Mesendoderm (in vitro differentiated cells): Measurements from ENCODE around the gene PLAC1.

Experiments
- DNase-seq: peaks from one replicate; pipeline ENCODE4 v3.0.0; 2013
- H2AK5ac ChIP-seq: 2 replicates; pipeline ENCODE4 v1.6.1; 2013; ENCODE audit warnings: low read length, inconsistent platforms
- H2BK120ac ChIP-seq: 2 replicates; pipeline ENCODE4 v1.6.1; 2013; ENCODE audit warnings: low read depth, mild to moderate bottlenecking, low read length, moderate library complexity, mixed read lengths
- H2BK15ac ChIP-seq: replicated peaks from 2 replicates; pipeline ENCODE4 v1.6.1; 2013; ENCODE audit warnings: low read depth, mild to moderate bottlenecking, moderate library complexity
- H2BK5ac ChIP-seq: 2 replicates; pipeline ENCODE4 v1.6.1; 2013; ENCODE audit warnings: low read length, inconsistent platforms
- H3K18ac ChIP-seq: 2 replicates; pipeline ENCODE4 v1.6.1; 2013; ENCODE audit warnings: mild to moderate bottlenecking, low read length, mixed read lengths
- H3K23ac ChIP-seq: one replicate; pipeline ENCODE4 v1.6.1; 2013; ENCODE audit warnings: low read length
- H3K27ac ChIP-seq: 2 replicates; pipeline ENCODE4 v1.5.1; 2013; ENCODE audit warnings: low read depth, mild to moderate bottlenecking, inconsistent platforms, low read length, moderate library complexity
- H3K27me3 ChIP-seq: 2 replicates; pipeline ENCODE4 v1.6.1; 2013; ENCODE audit warnings: low read length, control low read depth, mild to moderate bottlenecking, inconsistent platforms; ENCODE audit not compliant: insufficient read depth, poor library complexity
- H3K36me3 ChIP-seq: 2 replicates; pipeline ENCODE4 v1.6.1; 2013; ENCODE audit warnings: low read length, inconsistent platforms; ENCODE audit not compliant: control insufficient read depth, insufficient read depth
- H3K4ac ChIP-seq: one replicate; pipeline ENCODE4 v1.6.1; 2013; ENCODE audit warnings: low read depth, mild to moderate bottlenecking, low read length, moderate library complexity
- H3K4me1 ChIP-seq: 2 replicates; pipeline ENCODE4 v1.6.1; 2013; ENCODE audit warnings: low read depth, low read length, inconsistent platforms; ENCODE audit not compliant: control insufficient read depth
- H3K4me2 ChIP-seq: 2 replicates; pipeline ENCODE4 v1.6.1; 2013; ENCODE audit warnings: low read length
- H3K4me3 ChIP-seq: 2 replicates; pipeline ENCODE4 v1.5.1; 2013; ENCODE audit warnings: mild to moderate bottlenecking, low read length
- H3K56ac ChIP-seq: one replicate; pipeline ENCODE4 v1.6.1; 2013; ENCODE audit warnings: low read length
- H3K79me1 ChIP-seq: 2 replicates; pipeline ENCODE4 v1.6.1; 2013; ENCODE audit warnings: low read length, inconsistent platforms
- H3K79me2 ChIP-seq: 2 replicates; pipeline ENCODE4 v1.6.1; 2013; ENCODE audit warnings: mild to moderate bottlenecking, low read length; ENCODE audit not compliant: control insufficient read depth, insufficient read depth
- H3K9ac ChIP-seq: 2 replicates; pipeline ENCODE4 v1.6.1; 2013; ENCODE audit warnings: low read length, inconsistent platforms
- H4K5ac ChIP-seq: one replicate; pipeline ENCODE4 v1.6.1; 2013; ENCODE audit warnings: low read length
- H4K8ac ChIP-seq: one replicate; pipeline ENCODE4 v1.6.1; 2013; ENCODE audit warnings: low read depth, mild to moderate bottlenecking, control low read depth, low read length, moderate library complexity
- WGBS: extraction: QIAGEN DNeasy Blood & Tissue Kit; methylation state at CpG from one replicate; pipeline ENCODE4 v1.1.7; 2013; ENCODE audit warnings: low lambda C conversion rate, missing lambda C conversion rate; ENCODE audit not compliant: insufficient coverage; ENCODE audit errors: extremely low coverage; 5-methylcytosine and 5-hydroxymethylcytosine counted together

Gene PLAC1

GRCh38 chrX:134633832-134634231 lies 24.4 kb downstream of the PLAC1 start:
- Histone ChIP-seq H2BK15ac (no peak overlapping the region), H3K79me1 (no peaks in the 10 kb centered on the region), H4K8ac (no peak overlapping the region), H3K27ac (no peak overlapping the region), H3K56ac (no peak overlapping the region), H2BK120ac (no peak overlapping the region), H3K4me3 (no peak overlapping the region), H2BK5ac (no peak overlapping the region), H3K79me2 (no peaks in the 10 kb centered on the region), H2AK5ac (no peak overlapping the region), H3K9ac (no peak overlapping the region), H3K27me3 (no peaks in the 10 kb centered on the region), H3K36me3 (no peaks in the 10 kb centered on the region), H4K5ac (no peak overlapping the region), H3K23ac (no peak overlapping the region), H3K18ac (no peak overlapping the region), H3K4me2 (no peak overlapping the region), H3K4me1 (no peaks in the 10 kb centered on the region), H3K4ac (peak overlapping the region; percentile 12)
- DNase-seq = no peak

- Histone ChIP-seq H2BK5ac (no peak overlapping the region), H3K79me1 (no peaks in the 10 kb centered on the region), H3K4ac (no peak overlapping the region), H3K4me3 (no peak overlapping the region), H3K27ac (no peak overlapping the region), H3K56ac (no peak overlapping the region), H3K4me1 (no peaks in the 10 kb centered on the region), H3K36me3 (no peaks in the 10 kb centered on the region), H3K9ac (no peak overlapping the region), H3K4me2 (no peak overlapping the region), H2BK120ac (no peak overlapping the region), H4K8ac (no peak overlapping the region), H3K23ac (no peak overlapping the region), H2AK5ac (no peak overlapping the region), H3K18ac (no peak overlapping the region), H3K79me2 (no peaks in the 10 kb centered on the region), H2BK15ac (no peak overlapping the region), H3K27me3 (no peaks in the 10 kb centered on the region), H4K5ac (no peak overlapping the region)
- WGBS = no CpG with 5 or more reads among the region's 2 CpGs
- DNase-seq = no peak
Observed at GRCh38 chrX:134633394-134633793, 24.9 kb downstream of the PLAC1 start.

- no peak overlapping the region for H3K18ac ChIP-seq
- H4K8ac ChIP-seq = no peak overlapping the region
- H3K56ac ChIP-seq = no peak overlapping the region
- H3K9ac ChIP-seq = no peak overlapping the region
- H2BK5ac ChIP-seq = no peak overlapping the region
- H3K27me3 ChIP-seq = no peaks in the 10 kb centered on the region
- H3K79me1 ChIP-seq = no peaks in the 10 kb centered on the region
- no peaks in the 10 kb centered on the region for H3K4me1 ChIP-seq
- no peak overlapping the region for H3K4me2 ChIP-seq
- no peak overlapping the region for H3K4me3 ChIP-seq
- H2AK5ac ChIP-seq = no peak overlapping the region
- no peak overlapping the region for H2BK120ac ChIP-seq
- H4K5ac ChIP-seq = no peak overlapping the region
- no peak overlapping the region for H3K4ac ChIP-seq
- WGBS = no CpG with 5 or more reads among the region's 3 CpGs
- no peak overlapping the region for H3K23ac ChIP-seq
- H2BK15ac ChIP-seq = no peak overlapping the region
- no peak for DNase-seq
- H3K36me3 ChIP-seq = no peaks in the 10 kb centered on the region
- H3K79me2 ChIP-seq = no peaks in the 10 kb centered on the region
- H3K27ac ChIP-seq = no peak overlapping the region
Observed at GRCh38 chrX:134632355-134632754, 25.9 kb downstream of the PLAC1 start.

- H2BK5ac ChIP-seq = no peak overlapping the region
- no peak overlapping the region for H3K18ac ChIP-seq
- no peak overlapping the region for H3K23ac ChIP-seq
- H2BK120ac ChIP-seq = no peak overlapping the region
- H3K4me1 ChIP-seq = no peaks in the 10 kb centered on the region
- no peak for DNase-seq
- H3K9ac ChIP-seq = no peak overlapping the region
- no peak overlapping the region for H3K4me2 ChIP-seq
- no peak overlapping the region for H3K4ac ChIP-seq
- H2BK15ac ChIP-seq = no peak overlapping the region
- H3K36me3 ChIP-seq = no peaks in the 10 kb centered on the region
- WGBS = no CpG with 5 or more reads among the region's 9 CpGs
- H3K56ac ChIP-seq = no peak overlapping the region
- H2AK5ac ChIP-seq = no peak overlapping the region
- H3K27me3 ChIP-seq = no peaks in the 10 kb centered on the region
- no peak overlapping the region for H4K8ac ChIP-seq
- H3K79me2 ChIP-seq = no peaks in the 10 kb centered on the region
- H3K4me3 ChIP-seq = no peak overlapping the region
- H3K27ac ChIP-seq = no peak overlapping the region
- H3K79me1 ChIP-seq = no peaks in the 10 kb centered on the region
- no peak overlapping the region for H4K5ac ChIP-seq
Observed at GRCh38 chrX:134631426-134632346, 26.6 kb downstream of the PLAC1 start.

GRCh38 chrX:134628663-134629062 lies 29.6 kb downstream of the PLAC1 start:
- no peak overlapping the region for H2BK120ac ChIP-seq
- no peak overlapping the region for H3K4me2 ChIP-seq
- H3K36me3 ChIP-seq = no peaks in the 10 kb centered on the region
- no peak overlapping the region for H3K4ac ChIP-seq
- no peak overlapping the region for H3K23ac ChIP-seq
- no peak overlapping the region for H2AK5ac ChIP-seq
- no peak overlapping the region for H4K5ac ChIP-seq
- H2BK15ac ChIP-seq = no peak overlapping the region
- no peak overlapping the region for H2BK5ac ChIP-seq
- no peak for DNase-seq
- no peaks in the 10 kb centered on the region for H3K27me3 ChIP-seq
- no peak overlapping the region for H3K56ac ChIP-seq
- H3K4me3 ChIP-seq = no peak overlapping the region
- H3K27ac ChIP-seq = no peak overlapping the region
- no peaks in the 10 kb centered on the region for H3K79me1 ChIP-seq
- no CpG with 5 or more reads among the region's 1 CpG for WGBS
- no peaks in the 10 kb centered on the region for H3K4me1 ChIP-seq
- no peak overlapping the region for H3K9ac ChIP-seq
- no peak overlapping the region for H4K8ac ChIP-seq
- H3K79me2 ChIP-seq = no peaks in the 10 kb centered on the region
- H3K18ac ChIP-seq = no peak overlapping the region

GRCh38 chrX:134626434-134626833 lies 31.8 kb downstream of the PLAC1 start:
- Histone ChIP-seq H3K4me1 (no peaks in the 10 kb centered on the region), H3K36me3 (no peaks in the 10 kb centered on the region), H3K27me3 (no peaks in the 10 kb centered on the region), H2AK5ac (no peak overlapping the region), H3K23ac (no peak overlapping the region), H2BK120ac (no peak overlapping the region), H3K27ac (no peak overlapping the region), H3K4me3 (no peak overlapping the region), H4K8ac (no peak overlapping the region), H2BK5ac (no peak overlapping the region), H3K18ac (no peak overlapping the region), H3K56ac (no peak overlapping the region), H4K5ac (no peak overlapping the region), H3K79me2 (no peaks in the 10 kb centered on the region), H3K4ac (no peak overlapping the region), H3K4me2 (no peak overlapping the region), H3K79me1 (no peaks in the 10 kb centered on the region), H2BK15ac (no peak overlapping the region), H3K9ac (no peak overlapping the region)
- DNase-seq = no peak
